Adrenal gland (tissue), 5 donors: ENCODE measurements around the gene TLR7.

Experiments used
- CTCF ChIP-seq, 6 experiments: fragments of 450-650 bp in 4 of 6; fragments of 200-600 bp in 2 of 6; sonication (generic) in 1 of 6; IDR thresholded peaks; 1 replicate in 5 of 6; 2 replicates in 1 of 6; pipeline versions ENCODE4 v1.5.1 to v1.8.0; 2016 to 2021; ENCODE audit warnings: antibody characterized with exemption in 6 of 6, mild to moderate bottlenecking in 2 of 6, moderate library complexity in 1 of 6
- POLR2A ChIP-seq, 2 donors: fragments of 450-650 bp; IDR thresholded peaks; one replicate each; pipeline ENCODE4 v1.6.1; 2017; ENCODE audit warnings: antibody characterized with exemption in 2 of 2, mild to moderate bottlenecking in 2 of 2, moderate library complexity in 1 of 2
- donor health status: DM: no; HTN: no; CAD: no.

- no peak for TF ChIP-seq CTCF (IDR thresholded peaks at IDR 0.05)
- no peak for TF ChIP-seq POLR2A (IDR thresholded peaks at IDR 0.05)
Measured at GRCh38 chrX:12919620-12920019, 52.7 kb downstream of the TLR7 start.
